Left lung (tissue), 10 donors: Measurements from ENCODE around the gene CPA2. TPM values are rescaled to one million over a fixed set of nuclear protein-coding genes. Genes with fewer than 3 reads are reported as not detected.

Source experiments
- ATAC-seq: fragments of 200-7000 bp; cut with Tn5 transposase; one replicate; pipeline ENCODE4 v1.9.1; 2020; ENCODE audit warnings: moderate library complexity
- DNase-seq, 4 donors: peaks; one replicate each; pipeline ENCODE4 v3.0.0-alpha.2; 2013 to 2020
- H3K27ac ChIP-seq, 2 donors: fragments of 200-600 bp; sonication (generic) in 1 of 2; one replicate each; pipeline versions ENCODE4 v1.5.0 to v1.8.0; 2020 to 2021
- H3K27me3 ChIP-seq, 2 donors: fragments of 200-600 bp; sonication (generic) in 1 of 2; one replicate each; pipeline versions ENCODE4 v1.5.0 to v1.8.0; 2020 to 2021
- H3K36me3 ChIP-seq, 2 donors: fragments of 200-600 bp; sonication (generic) in 1 of 2; one replicate each; pipeline versions ENCODE4 v1.5.0 to v1.8.0; 2020 to 2021
- H3K4me1 ChIP-seq, 2 donors: fragments of 200-600 bp; one replicate each; pipeline ENCODE4 v1.8.0; 2021
- H3K4me3 ChIP-seq, 2 donors: fragments of 200-600 bp; sonication (generic) in 1 of 2; one replicate each; pipeline versions ENCODE4 v1.5.0 to v1.8.0; 2020 to 2021; ENCODE audit warnings: mild to moderate bottlenecking in 1 of 2
- H3K9me3 ChIP-seq, 2 donors: fragments of 200-600 bp; sonication (generic) in 1 of 2; one replicate each; pipeline versions ENCODE4 v1.5.0 to v1.8.0; 2020 to 2021
- CTCF ChIP-seq, 2 donors: fragments of 200-600 bp; sonication (generic) in 1 of 2; IDR thresholded peaks; one replicate each; pipeline versions ENCODE4 v1.5.0 to v1.8.0; 2021; ENCODE audit warnings: antibody characterized with exemption in 2 of 2
- intact Hi-C, 2 donors: fragments of 100-400 bp; cut with DNase I; formaldehyde crosslinking; loops; one replicate each; pipeline versions ENCODE4 v1.11.2 to v1.14.2; 2022
- polyA plus RNA-seq, 6 donors: library from polyadenylated mRNA; unstranded; fragments of 120-200 nt; gene quantifications; one replicate each; pipeline ENCODE4 v1.2.1, GENCODE V29; 2013; ENCODE audit not compliant: insufficient read length in 6 of 6
- total RNA-seq, 2 donors: library from RNA; stranded (reverse); fragmentation: NEBNext Ultra II Directional; extraction: Animal tissue kit (Norgen Biotek cat#: 25700); gene quantifications; one replicate each; pipeline ENCODE4 v1.2.1, GENCODE V29; 2021
- donor health status: DM: no; HTN: yes; CAD: no.
- donor health status: DM: no; HTN: no; CAD: no.

Gene CPA2
- total and polyA plus RNA-seq, 8 donors = 0.20 to 0.57 (median 0.33) TPM; not detected in 2

DNA sequence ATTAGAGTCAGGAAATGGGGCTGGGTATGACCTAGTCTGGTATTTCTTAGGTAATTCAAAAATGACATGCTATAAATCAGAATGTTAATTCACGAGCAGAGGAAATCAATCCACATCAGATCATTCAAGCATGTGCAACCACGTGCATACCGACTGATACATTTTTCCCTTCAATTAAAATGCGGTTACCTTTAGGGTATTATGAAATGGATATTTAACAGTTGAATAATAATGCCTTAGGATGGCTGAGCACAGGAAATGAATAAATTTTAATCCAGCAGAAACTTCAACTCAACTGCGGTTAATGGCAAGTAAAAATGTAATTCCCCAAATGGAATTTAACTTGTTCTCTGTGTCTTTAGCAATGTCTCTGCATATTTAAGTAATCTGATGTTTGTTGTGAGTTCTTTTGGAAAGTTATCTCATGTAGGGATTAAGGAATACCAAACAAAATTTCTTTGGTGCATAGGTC, 9.2 kb downstream of the CPA2 start:
- peaks cover 0 to 32% of the 10 kb centered on the region in 2 donors for H3K27me3 ChIP-seq
- intact Hi-C loops = no loop called here
- no peak overlapping the region for H3K4me3 ChIP-seq
- no peak overlapping the region for H3K27ac ChIP-seq
- H3K9me3 ChIP-seq = no peaks in the 10 kb centered on the region
- DNase-seq (no peak), ATAC-seq (no peak)
- no peak for TF ChIP-seq CTCF (IDR thresholded peaks at IDR 0.05)
- no peaks in the 10 kb centered on the region for H3K36me3 ChIP-seq
- peaks cover 0 to 11% of the 10 kb centered on the region in 2 donors for H3K4me1 ChIP-seq

DNA sequence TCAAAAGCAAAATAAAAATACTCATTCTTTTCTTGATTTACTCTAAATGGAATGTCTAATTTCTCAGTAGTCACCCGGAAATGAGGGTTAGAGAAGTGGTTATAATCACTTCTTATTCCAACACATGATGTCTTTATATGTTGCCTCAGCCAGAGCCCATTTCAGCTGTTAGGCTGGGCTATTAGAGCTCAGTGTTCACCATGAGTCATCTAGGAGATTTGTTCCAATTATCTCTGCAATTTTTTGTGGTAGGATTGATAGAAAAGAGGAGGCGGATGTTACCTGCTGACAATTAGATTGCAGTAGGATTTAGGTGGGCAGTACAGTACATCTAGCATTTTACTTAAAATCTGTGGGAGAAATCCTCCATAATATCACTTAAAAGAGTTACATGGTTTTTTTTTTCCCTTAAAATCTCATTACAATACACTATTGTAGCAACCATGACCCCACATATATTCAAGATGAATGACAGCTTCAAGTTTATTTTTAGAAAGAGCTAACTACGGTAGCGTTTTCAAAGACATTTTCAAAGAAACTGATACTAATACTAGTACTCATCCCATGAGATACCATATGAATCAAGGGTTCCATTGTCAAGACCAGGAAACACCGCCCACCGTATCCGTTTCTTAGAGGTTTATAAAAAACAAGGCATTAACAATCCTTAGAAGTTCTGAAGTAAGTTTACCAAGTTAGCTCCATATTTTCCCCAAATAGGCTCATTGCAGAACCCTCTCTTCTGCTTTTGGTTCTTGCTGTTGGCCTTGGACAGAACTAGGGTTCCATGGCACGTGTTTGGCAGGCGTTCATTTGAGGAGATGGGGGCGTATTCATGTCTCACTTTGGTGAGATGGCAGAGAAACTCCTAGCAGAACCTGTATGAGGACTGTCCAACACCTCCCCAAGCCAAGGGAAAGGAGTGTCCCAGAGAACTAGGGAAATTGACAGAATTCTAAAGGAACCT, 10.4 kb downstream of the CPA2 start:
- no peaks in the 10 kb centered on the region for H3K9me3 ChIP-seq
- H3K27me3 ChIP-seq = peaks cover 0 to 27% of the 10 kb centered on the region in 2 donors
- intact Hi-C loops = no loop called here
- ATAC-seq = peak; percentile 22
- no peak overlapping the region for H3K27ac ChIP-seq
- H3K4me1 ChIP-seq = peaks cover 0 to 11% of the 10 kb centered on the region in 2 donors
- no peak overlapping the region for H3K4me3 ChIP-seq
- no peak for TF ChIP-seq CTCF (IDR thresholded peaks at IDR 0.05)
- no peaks in the 10 kb centered on the region for H3K36me3 ChIP-seq
- DNase-seq = no peak

GRCh38 chr7:130277763-130278643, 11.3 kb downstream of the CPA2 start:
- Histone ChIP-seq H3K9me3 (no peaks in the 10 kb centered on the region), H3K4me3 (no peak overlapping the region), H3K27ac (peak overlapping the region in 1 of 2 donors; percentile 23), H3K36me3 (no peaks in the 10 kb centered on the region), H3K27me3 (peaks cover 0 to 18% of the 10 kb centered on the region in 2 donors), H3K4me1 (peaks cover 0 to 7% of the 10 kb centered on the region in 2 donors)
- ATAC-seq = peak; percentile 76
- peak; percentile 44 to 47 for TF ChIP-seq CTCF (IDR thresholded peaks at IDR 0.05)
- DNase-seq = peak in 3 of 4 donors; percentile 45 to 82 (median 70)
- intact Hi-C loops = no loop called here

- DNase-seq = peak in 2 of 4 donors; percentile 66 to 76
- intact Hi-C loops = no loop called here
- Histone ChIP-seq H3K4me3 (no peak overlapping the region), H3K27me3 (peaks cover 0 to 10% of the 10 kb centered on the region in 2 donors), H3K36me3 (no peaks in the 10 kb centered on the region), H3K9me3 (no peaks in the 10 kb centered on the region), H3K4me1 (peaks cover 0 to 4% of the 10 kb centered on the region in 2 donors), H3K27ac (peak overlapping the region in 1 of 2 donors; percentile 23)
- ATAC-seq = no peak
- no peak for TF ChIP-seq CTCF (IDR thresholded peaks at IDR 0.05)
Observed at GRCh38 chr7:130278860-130279259, 12.2 kb downstream of the CPA2 start.
